ENCODE measurements around the gene PKD1.

DNA sequence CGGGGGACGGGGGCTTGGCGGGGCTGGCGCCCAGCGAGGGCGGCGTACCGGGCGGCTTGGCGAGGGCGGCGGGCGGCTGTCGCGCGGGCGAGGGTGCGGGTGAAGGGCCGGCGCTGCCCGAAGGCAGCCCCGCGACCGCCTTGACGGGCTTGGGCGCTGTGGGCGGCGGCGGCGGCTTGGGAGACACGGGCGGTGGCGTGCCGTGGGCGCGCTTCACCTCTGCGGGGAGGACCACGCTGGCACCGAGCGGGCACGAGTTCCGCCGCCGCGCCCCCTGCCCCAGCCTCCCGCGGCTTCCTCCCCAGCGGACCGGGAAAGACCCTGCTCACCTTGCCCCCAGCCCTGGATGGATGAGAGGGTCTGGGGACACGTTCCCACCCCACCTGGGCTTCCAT, 43.4 kb upstream of the PKD1 start:
- TF ChIP-seq CTCF (conservative IDR thresholded peaks at IDR 0.05), result no peak
- TF ChIP-seq EZH2 (IDR thresholded peaks at IDR 0.05; ENCODE audit: low read depth), result no peak
